ENCODE results near the gene ASIC4.

DNA sequence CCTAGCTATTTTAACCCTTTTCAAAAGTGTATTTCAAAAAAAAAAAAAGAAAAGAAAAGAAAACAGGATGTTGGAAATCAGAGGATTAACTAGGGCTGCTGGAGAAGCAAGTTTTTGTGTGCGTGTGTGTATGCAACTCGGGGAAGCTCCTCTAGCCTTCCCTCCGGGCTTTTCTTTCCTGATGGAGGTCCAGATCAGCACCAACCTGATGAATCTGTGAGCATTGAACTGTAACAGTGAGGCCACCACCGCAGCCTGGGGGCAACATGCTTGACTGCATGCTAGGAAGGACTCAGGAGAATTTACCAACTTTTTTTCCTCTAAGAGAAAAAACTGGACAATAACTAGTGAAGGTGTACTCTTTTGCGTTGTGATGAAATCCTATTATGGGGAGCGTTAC, 54.8 kb downstream of the ASIC4 start:
- TF ChIP-seq, protein P1, sequence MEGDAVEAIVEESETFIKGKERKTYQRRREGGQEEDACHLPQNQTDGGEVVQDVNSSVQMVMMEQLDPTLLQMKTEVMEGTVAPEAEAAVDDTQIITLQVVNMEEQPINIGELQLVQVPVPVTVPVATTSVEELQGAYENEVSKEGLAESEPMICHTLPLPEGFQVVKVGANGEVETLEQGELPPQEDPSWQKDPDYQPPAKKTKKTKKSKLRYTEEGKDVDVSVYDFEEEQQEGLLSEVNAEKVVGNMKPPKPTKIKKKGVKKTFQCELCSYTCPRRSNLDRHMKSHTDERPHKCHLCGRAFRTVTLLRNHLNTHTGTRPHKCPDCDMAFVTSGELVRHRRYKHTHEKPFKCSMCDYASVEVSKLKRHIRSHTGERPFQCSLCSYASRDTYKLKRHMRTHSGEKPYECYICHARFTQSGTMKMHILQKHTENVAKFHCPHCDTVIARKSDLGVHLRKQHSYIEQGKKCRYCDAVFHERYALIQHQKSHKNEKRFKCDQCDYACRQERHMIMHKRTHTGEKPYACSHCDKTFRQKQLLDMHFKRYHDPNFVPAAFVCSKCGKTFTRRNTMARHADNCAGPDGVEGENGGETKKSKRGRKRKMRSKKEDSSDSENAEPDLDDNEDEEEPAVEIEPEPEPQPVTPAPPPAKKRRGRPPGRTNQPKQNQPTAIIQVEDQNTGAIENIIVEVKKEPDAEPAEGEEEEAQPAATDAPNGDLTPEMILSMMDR (conservative IDR thresholded peaks at IDR 0.05; ENCODE audit: low read depth, low read length): no peak
- no peak for TF ChIP-seq EZH2 (IDR thresholded peaks at IDR 0.05; ENCODE audit: borderline replicate concordance, low read depth, low read length, poor library complexity, severe bottlenecking)

All from A673 (cell line).